GM13976 (cell line): Measurements from ENCODE around the gene RAN.

Experiments
- DNase-seq: peaks from one replicate; pipeline ENCODE4 v3.0.0; 2012; ENCODE audit warnings: low spot score
- CTCF ChIP-seq: IDR thresholded peaks from 2 replicates; pipeline ENCODE4 v1.5.1; 2012; ENCODE audit warnings: borderline replicate concordance, mild to moderate bottlenecking; ENCODE audit not compliant: insufficient read depth; ENCODE audit errors: extremely low read depth, missing control alignments, control extremely low read depth
- in situ Hi-C: fragments of 300-500 bp; cut with MboI; formaldehyde crosslinking; loops from one replicate; pipeline ENCODE4 v1.12.0; 2022; ENCODE audit warnings: low sequenced_read_pairs, mixed read lengths, inconsistent platforms; ENCODE audit not compliant: unreplicated experiment

Gene RAN

GRCh38 chr12:130830246-130830551, 41.7 kb upstream of the RAN start:
- no peak for DNase-seq
- TF ChIP-seq CTCF: no peak
- in situ Hi-C loops: no loop called here

GRCh38 chr12:130831246-130831645, 40.6 kb upstream of the RAN start:
- DNase-seq: no peak
- no peak for TF ChIP-seq CTCF
- in situ Hi-C loops: no loop called here

- in situ Hi-C loops: no loop called here
- TF ChIP-seq CTCF: no peak
- no peak for DNase-seq
Observed at GRCh38 chr12:130831876-130832405, 39.9 kb upstream of the RAN start.

GRCh38 chr12:130832561-130833209, 39.2 kb upstream of the RAN start:
- TF ChIP-seq CTCF: no peak
- in situ Hi-C loops: no loop called here
- no peak for DNase-seq

- DNase-seq: no peak
Observed at GRCh38 chr12:130835011-130835410, 36.9 kb upstream of the RAN start.

GRCh38 chr12:130835436-130835835, 36.4 kb upstream of the RAN start:
- TF ChIP-seq CTCF: no peak
- DNase-seq: no peak
- in situ Hi-C loops: no loop called here

More at GRCh38 chr12:130835011-130835410, 36.9 kb upstream of the RAN start:
- TF ChIP-seq CTCF: no peak
- in situ Hi-C loops: no loop called here

- in situ Hi-C loops: no loop called here
- TF ChIP-seq CTCF: no peak
- peak; percentile 54 for DNase-seq
Observed at GRCh38 chr12:130838284-130838950, 33.4 kb upstream of the RAN start.
